Stimulated activated CD4-positive, alpha-beta T cell treated with anti-CD3 and anti-CD28 coated beads, Interleukin-1b, Interleukin-23, amount 100 ng/mL, for 1 hour (primary cell): Measurements from ENCODE around the gene ZBED5.
"Not testable (repeated sequence)": the region's sequence is repeated elsewhere in the genome, so short reads cannot be mapped to it uniquely, and the experiment has no call there.

Experiments used
- DNase-seq, 2 donors: peaks; one replicate each; pipeline ENCODE4 v3.0.0-alpha.2; 2020; ENCODE audit warnings: low read depth in 2 of 2

Gene ZBED5

GRCh38 chr11:10857709-10858438 is at the start of gene ZBED5:
TSS of gene ZBED5 (minus strand) at chr11:10858053. CDS start at chr11:10854945, 3,108 bp downstream.
- peak; percentile 82 to 90 for DNase-seq

GRCh38 chr11:10906521-10906920 is 48.7 kb upstream of the ZBED5 start:
- DNase-seq, result no peak

- DNase-seq, result no peak
These were observed 44.6 kb upstream of the ZBED5 start for GRCh38 chr11:10902301-10903063.

GRCh38 chr11:10900681-10901415 is 43.0 kb upstream of the ZBED5 start:
- DNase-seq, result no peak

GRCh38 chr11:10899121-10899830 is 41.4 kb upstream of the ZBED5 start:
- no peak for DNase-seq

- DNase-seq, result no peak
These were observed 40.8 kb upstream of the ZBED5 start for GRCh38 chr11:10898763-10899025.

- no peak for DNase-seq
These were observed 40.3 kb upstream of the ZBED5 start for GRCh38 chr11:10898003-10898762.

- DNase-seq, result no peak
These were observed 39.3 kb upstream of the ZBED5 start for GRCh38 chr11:10897150-10897549.

GRCh38 chr11:10896493-10896892 is 38.6 kb upstream of the ZBED5 start:
- no peak for DNase-seq

GRCh38 chr11:10895285-10895684 is 37.4 kb upstream of the ZBED5 start:
- DNase-seq, result no peak

GRCh38 chr11:10894666-10895065 is 36.8 kb upstream of the ZBED5 start:
- DNase-seq, result no peak

GRCh38 chr11:10893714-10894151 is 35.9 kb upstream of the ZBED5 start:
- no peak for DNase-seq

- DNase-seq, result no peak
These were observed 34.4 kb upstream of the ZBED5 start for GRCh38 chr11:10892250-10892649.

GRCh38 chr11:10891151-10891720 is 33.4 kb upstream of the ZBED5 start:
- no peak for DNase-seq

GRCh38 chr11:10890083-10890482 is 32.2 kb upstream of the ZBED5 start:
- not testable (repeated sequence) for DNase-seq

- no peak for DNase-seq
These were observed 29.5 kb upstream of the ZBED5 start for GRCh38 chr11:10887307-10887706.

- DNase-seq, result no peak
These were observed 28.9 kb upstream of the ZBED5 start for GRCh38 chr11:10886652-10887250.

GRCh38 chr11:10885703-10886363 is 28.0 kb upstream of the ZBED5 start:
- DNase-seq, result no peak

- not testable (repeated sequence) for DNase-seq
These were observed 26.4 kb upstream of the ZBED5 start for GRCh38 chr11:10884292-10884691.

- DNase-seq, result no peak
These were observed 24.0 kb upstream of the ZBED5 start for GRCh38 chr11:10881892-10882291.
